ENCODE measurements around the gene GPRIN2. TPM values are rescaled to one million over a fixed set of nuclear protein-coding genes. Genes with fewer than 3 reads are reported as not detected.
"Not testable (repeated sequence)": the region's sequence is repeated elsewhere in the genome, so short reads cannot be mapped to it uniquely, and the experiment has no call there.

GPRIN2 gene
- total RNA-seq, 2 donors from 2014 or later: 35.9 to 56.7 TPM

- intact Hi-C loops (cut with DNase I, micrococcal nuclease): no loop called here
- ATAC-seq (no peak), DNase-seq (peak in 1 of 2 donors; percentile 7)
Observed at GRCh38 chr10:46514431-46514861, 42.0 kb downstream of the GPRIN2 start.

- DNase-seq; intact Hi-C loops (cut with DNase I, micrococcal nuclease); ATAC-seq: not testable (repeated sequence)
Observed at GRCh38 chr10:46513333-46513732, 43.1 kb downstream of the GPRIN2 start.

- peak; percentile 78 for ATAC-seq
- DNase-seq; intact Hi-C loops (cut with DNase I, micrococcal nuclease): not testable (repeated sequence)
Observed at GRCh38 chr10:46512725-46513124, 43.7 kb downstream of the GPRIN2 start.

GRCh38 chr10:46512002-46512401 is 44.5 kb downstream of the GPRIN2 start:
- intact Hi-C loops (cut with DNase I, micrococcal nuclease); DNase-seq: not testable (repeated sequence)
- ATAC-seq: peak; percentile 42

Other genes starting within 250 kb of the GPRIN2 start
- not detected for gene ANXA8L1, start 180.9 kb downstream of the GPRIN2 start, total RNA-seq
- 1 to 10 TPM; 3.1 to 9.5 TPM for gene NPY4R, start 90.7 kb downstream of the GPRIN2 start, total RNA-seq
- 1 to 10 TPM; 1.4 to 2.2 TPM for gene SYT15, start 22.5 kb upstream of the GPRIN2 start, total RNA-seq

All from left colon (tissue), 2 donors.